GM11168 (cell line): ENCODE data around the gene SHC4.

Experiments
- in situ Hi-C: fragments of 300-500 bp; cut with MboI; formaldehyde crosslinking; loops from one replicate; pipeline ENCODE4 v1.12.0; 2022; ENCODE audit warnings: low sequenced_read_pairs; ENCODE audit not compliant: unreplicated experiment

SHC4 gene

GRCh38 chr15:48858401-48858800 is 105.3 kb downstream of the SHC4 start:
- in situ Hi-C loops: loop anchor here (25.0 kb wide), 3 partner anchors 254 to 1279 kb away; partner anchors contain the start of gene FGF7

GRCh38 chr15:48856942-48857341 is 106.8 kb downstream of the SHC4 start:
- in situ Hi-C loops: loop anchor here (25.0 kb wide), 3 partner anchors 255 to 1280 kb away; partner anchors contain the start of gene FGF7

GRCh38 chr15:48855501-48856440 is 107.9 kb downstream of the SHC4 start:
- in situ Hi-C loops: loop anchor here (25.0 kb wide), 3 partner anchors 257 to 1282 kb away; partner anchors contain the start of gene FGF7

GRCh38 chr15:48854434-48854833 is 109.3 kb downstream of the SHC4 start:
- in situ Hi-C loops: loop anchor here (25.0 kb wide), 3 partner anchors 258 to 1283 kb away; partner anchors contain the start of gene FGF7

- in situ Hi-C loops: loop anchor here (25.0 kb wide), 3 partner anchors 260 to 1285 kb away; partner anchors contain the start of gene FGF7
These were observed 111.8 kb downstream of the SHC4 start for GRCh38 chr15:48851956-48852355.

- in situ Hi-C loops: loop anchor here (25.0 kb wide), 3 partner anchors 262 to 1287 kb away; partner anchors contain the start of gene FGF7
These were observed 113.1 kb downstream of the SHC4 start for GRCh38 chr15:48850648-48851047.

GRCh38 chr15:48845123-48845522 is 118.6 kb downstream of the SHC4 start:
- in situ Hi-C loops: no loop called here

- in situ Hi-C loops: no loop called here
These were observed 121.2 kb downstream of the SHC4 start for GRCh38 chr15:48842501-48842900.

- in situ Hi-C loops: no loop called here
These were observed 129.0 kb downstream of the SHC4 start for GRCh38 chr15:48834756-48835155.

GRCh38 chr15:48833526-48834239 is 130.0 kb downstream of the SHC4 start:
- in situ Hi-C loops: no loop called here

- in situ Hi-C loops: no loop called here
These were observed 131.1 kb downstream of the SHC4 start for GRCh38 chr15:48832648-48833047.

GRCh38 chr15:48828906-48829305 is 134.8 kb downstream of the SHC4 start:
- in situ Hi-C loops: no loop called here

GRCh38 chr15:48828471-48828870 is 135.2 kb downstream of the SHC4 start:
- in situ Hi-C loops: no loop called here

- in situ Hi-C loops: no loop called here
These were observed 138.6 kb downstream of the SHC4 start for GRCh38 chr15:48825075-48825474.

- in situ Hi-C loops: no loop called here
These were observed 140.0 kb downstream of the SHC4 start for GRCh38 chr15:48823706-48824105.

GRCh38 chr15:48823237-48823636 is 140.5 kb downstream of the SHC4 start:
- in situ Hi-C loops: no loop called here

GRCh38 chr15:48814286-48814685 is 149.4 kb downstream of the SHC4 start:
- in situ Hi-C loops: no loop called here

GRCh38 chr15:48811325-48811958 is 152.3 kb downstream of the SHC4 start:
- in situ Hi-C loops: no loop called here

GRCh38 chr15:48810414-48811324 is 153.1 kb downstream of the SHC4 start, which contains the start of gene CEP152:
Gene CEP152, minus strand, starts transcription at chr15:48811069. Its CDS starts 5,420 bp downstream, at chr15:48805649.
- in situ Hi-C loops: no loop called here
